Fibroblast of lung (primary cell): ENCODE data around the gene TDP1.

ENCODE experiments used
- EZH2 ChIP-seq: IDR thresholded peaks from 2 replicates; pipeline ENCODE4 v1.5.1; 2012; ENCODE audit warnings: low read length, control low read depth, mild to moderate bottlenecking; ENCODE audit errors: missing control alignments
- TF ChIP-seq, protein P1 (sequence below), 2 donors: IDR thresholded peaks in 1 of 2; conservative IDR thresholded peaks in 1 of 2; 1 replicate in 1 of 2; 2 replicates in 1 of 2; pipeline ENCODE4 v1.5.1; 2011 to 2012; ENCODE audit warnings: low read length in 2 of 2, control low read depth in 1 of 2, inconsistent platforms in 1 of 2, low read depth in 1 of 2, mild to moderate bottlenecking in 1 of 2

DNA sequence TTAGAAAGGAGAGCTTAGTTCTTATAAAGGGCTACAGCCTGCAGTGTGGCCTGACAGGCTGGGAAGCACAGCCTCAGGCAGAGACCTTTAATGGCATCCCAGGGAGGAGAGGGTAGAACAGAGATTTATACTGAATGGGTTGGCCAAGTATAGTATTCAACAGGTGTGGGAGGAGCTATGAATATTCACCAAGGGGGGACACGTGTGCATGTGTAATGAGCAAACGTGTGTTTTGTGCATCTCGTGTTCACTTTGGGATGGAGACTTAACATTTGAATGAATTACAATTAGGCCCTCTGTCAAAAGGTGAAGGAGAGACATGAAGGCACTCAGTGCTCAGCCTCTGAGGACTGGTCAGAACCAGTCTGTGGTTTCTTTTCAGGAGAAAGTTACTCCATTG is 5.2 kb downstream of the TDP1 start:
- no peak for TF ChIP-seq EZH2
- TF ChIP-seq, protein P1, sequence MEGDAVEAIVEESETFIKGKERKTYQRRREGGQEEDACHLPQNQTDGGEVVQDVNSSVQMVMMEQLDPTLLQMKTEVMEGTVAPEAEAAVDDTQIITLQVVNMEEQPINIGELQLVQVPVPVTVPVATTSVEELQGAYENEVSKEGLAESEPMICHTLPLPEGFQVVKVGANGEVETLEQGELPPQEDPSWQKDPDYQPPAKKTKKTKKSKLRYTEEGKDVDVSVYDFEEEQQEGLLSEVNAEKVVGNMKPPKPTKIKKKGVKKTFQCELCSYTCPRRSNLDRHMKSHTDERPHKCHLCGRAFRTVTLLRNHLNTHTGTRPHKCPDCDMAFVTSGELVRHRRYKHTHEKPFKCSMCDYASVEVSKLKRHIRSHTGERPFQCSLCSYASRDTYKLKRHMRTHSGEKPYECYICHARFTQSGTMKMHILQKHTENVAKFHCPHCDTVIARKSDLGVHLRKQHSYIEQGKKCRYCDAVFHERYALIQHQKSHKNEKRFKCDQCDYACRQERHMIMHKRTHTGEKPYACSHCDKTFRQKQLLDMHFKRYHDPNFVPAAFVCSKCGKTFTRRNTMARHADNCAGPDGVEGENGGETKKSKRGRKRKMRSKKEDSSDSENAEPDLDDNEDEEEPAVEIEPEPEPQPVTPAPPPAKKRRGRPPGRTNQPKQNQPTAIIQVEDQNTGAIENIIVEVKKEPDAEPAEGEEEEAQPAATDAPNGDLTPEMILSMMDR (conservative IDR thresholded peaks at IDR 0.05 in 1 of 2, IDR thresholded peaks at IDR 0.05 in 1 of 2; ENCODE audit: low read depth in 1 of 2, low read length in 2 of 2), result no peak
